Neuronal stem cell (in vitro differentiated cells): ENCODE measurements around the gene MAPK10.

Experiments
- DNase-seq: peaks from one replicate; pipeline ENCODE4 v3.0.0-alpha.2; 2013; ENCODE audit warnings: low spot score
- H2AFZ ChIP-seq: one replicate; pipeline ENCODE4 v1.6.1; 2013; ENCODE audit warnings: mild to moderate bottlenecking, low read length, inconsistent platforms
- H2AK5ac ChIP-seq: 2 replicates; pipeline ENCODE4 v1.6.1; 2013; ENCODE audit warnings: low read depth, mild to moderate bottlenecking, inconsistent platforms, low read length, moderate library complexity, mixed read lengths
- H2BK120ac ChIP-seq: 2 replicates; pipeline ENCODE4 v1.6.1; 2013; ENCODE audit warnings: low read depth, mild to moderate bottlenecking, inconsistent platforms, low read length, moderate library complexity, mixed read lengths
- H2BK12ac ChIP-seq: one replicate; pipeline ENCODE4 v1.6.1; 2013; ENCODE audit warnings: low read length, inconsistent platforms
- H2BK15ac ChIP-seq: 2 replicates; pipeline ENCODE4 v1.6.1; 2013; ENCODE audit warnings: mild to moderate bottlenecking, low read length, inconsistent platforms, mixed read lengths
- H2BK5ac ChIP-seq: one replicate; pipeline ENCODE4 v1.6.1; 2013; ENCODE audit warnings: inconsistent platforms, mild to moderate bottlenecking, low read length, moderate library complexity
- H3K14ac ChIP-seq: one replicate; pipeline ENCODE4 v1.6.1; 2013; ENCODE audit warnings: low read length, inconsistent platforms
- H3K18ac ChIP-seq: 2 replicates; pipeline ENCODE4 v1.6.1; 2013; ENCODE audit warnings: low read length, inconsistent platforms
- H3K23ac ChIP-seq: 2 replicates; pipeline ENCODE4 v1.6.1; 2013; ENCODE audit warnings: low read depth, mild to moderate bottlenecking, mixed read lengths, low read length, inconsistent platforms; ENCODE audit not compliant: poor library complexity
- H3K27ac ChIP-seq: replicated peaks from 3 replicates; pipeline ENCODE4 v1.5.1; 2013; ENCODE audit warnings: low read length, inconsistent platforms
- H3K27me3 ChIP-seq, 3 experiments: 2 replicates each; pipeline ENCODE4 v1.6.1; 2013; ENCODE audit warnings: low read length in 3 of 3, mild to moderate bottlenecking in 2 of 3, inconsistent platforms in 1 of 3, low read depth in 1 of 3, mixed read lengths in 1 of 3, moderate library complexity in 1 of 3; ENCODE audit not compliant: control insufficient read depth in 3 of 3, insufficient read depth in 3 of 3
- H3K36me3 ChIP-seq, 2 donors: replicated peaks in 1 of 2; 2 replicates each; pipeline ENCODE4 v1.6.1; 2013; ENCODE audit warnings: low read length in 2 of 2; ENCODE audit not compliant: control insufficient read depth in 2 of 2, insufficient read depth in 2 of 2
- H3K4ac ChIP-seq: 2 replicates; pipeline ENCODE4 v1.6.1; 2013; ENCODE audit warnings: inconsistent platforms, mild to moderate bottlenecking, low read length, moderate library complexity
- H3K4me1 ChIP-seq, 2 donors: 1 replicate in 1 of 2; 2 replicates in 1 of 2; pipeline ENCODE4 v1.6.1; 2013; ENCODE audit warnings: low read length in 2 of 2, low read depth in 1 of 2; ENCODE audit not compliant: control insufficient read depth in 2 of 2, insufficient read depth in 1 of 2
- H3K4me2 ChIP-seq: one replicate; pipeline ENCODE4 v1.6.1; 2013; ENCODE audit warnings: mild to moderate bottlenecking, low read length, inconsistent platforms; ENCODE audit not compliant: insufficient read depth, poor library complexity, severe bottlenecking
- H3K4me3 ChIP-seq, 2 donors: 2 replicates each; pipeline ENCODE4 v1.5.1; 2013; ENCODE audit warnings: low read length in 2 of 2, mild to moderate bottlenecking in 2 of 2, inconsistent platforms in 1 of 2, moderate library complexity in 1 of 2
- H3K79me1 ChIP-seq: one replicate; pipeline ENCODE4 v1.6.1; 2013; ENCODE audit warnings: low read depth, mild to moderate bottlenecking, inconsistent platforms, low read length, moderate library complexity
- H3K9ac ChIP-seq: one replicate; pipeline ENCODE4 v1.6.1; 2013; ENCODE audit warnings: mild to moderate bottlenecking, low read depth, low read length, inconsistent platforms; ENCODE audit not compliant: poor library complexity
- H3K9me3 ChIP-seq, 2 donors: replicated peaks in 1 of 2; 2 replicates each; pipeline versions ENCODE3 to v1.6.1; 2013; ENCODE audit warnings: low read length in 2 of 2, mild to moderate bottlenecking in 2 of 2, inconsistent platforms in 1 of 2, low read depth in 1 of 2, mixed read lengths in 1 of 2, moderate library complexity in 1 of 2; ENCODE audit not compliant: control insufficient read depth in 2 of 2, insufficient read depth in 1 of 2
- H4K8ac ChIP-seq: one replicate; pipeline ENCODE4 v1.6.1; 2013; ENCODE audit warnings: low read depth, mild to moderate bottlenecking, inconsistent platforms, low read length, moderate library complexity
- H4K91ac ChIP-seq: one replicate; pipeline ENCODE4 v1.6.1; 2013; ENCODE audit warnings: low read length, low read depth, mild to moderate bottlenecking, inconsistent platforms; ENCODE audit not compliant: poor library complexity
- WGBS, 2 donors: extraction: QIAGEN DNeasy Blood & Tissue Kit; methylation state at CpG; one replicate each; pipeline ENCODE4 v1.1.7; 2013; ENCODE audit warnings: missing lambda C conversion rate in 2 of 2, mixed read lengths in 1 of 2; ENCODE audit not compliant: insufficient read length in 2 of 2, insufficient replicate concordance in 1 of 2; ENCODE audit errors: extremely low coverage in 2 of 2; 5-methylcytosine and 5-hydroxymethylcytosine counted together

The MAPK10 gene

GRCh38 chr4:86362510-86362909 lies 2.7 kb upstream of the MAPK10 start:
- Histone ChIP-seq H4K8ac (no peak overlapping the region), H3K36me3 (no peaks in the 10 kb centered on the region), H3K4ac (no peak overlapping the region), H3K14ac (no peak overlapping the region), H3K27ac (no peak overlapping the region), H3K4me3 (no peak overlapping the region), H3K9me3 (no peaks in the 10 kb centered on the region), H2AK5ac (no peak overlapping the region), H3K4me1 (peaks cover 3 to 10% of the 10 kb centered on the region in 2 donors), H3K9ac (no peak overlapping the region), H2BK15ac (no peak overlapping the region), H2BK12ac (no peak overlapping the region), H3K27me3 (no peaks in the 10 kb centered on the region), H2BK5ac (no peak overlapping the region), H3K4me2 (no peak overlapping the region), H3K23ac (no peak overlapping the region), H2BK120ac (no peak overlapping the region), H4K91ac (no peak overlapping the region), H3K79me1 (no peaks in the 10 kb centered on the region), H3K18ac (no peak overlapping the region), H2AFZ (no peak overlapping the region)
- no peak for DNase-seq

DNA sequence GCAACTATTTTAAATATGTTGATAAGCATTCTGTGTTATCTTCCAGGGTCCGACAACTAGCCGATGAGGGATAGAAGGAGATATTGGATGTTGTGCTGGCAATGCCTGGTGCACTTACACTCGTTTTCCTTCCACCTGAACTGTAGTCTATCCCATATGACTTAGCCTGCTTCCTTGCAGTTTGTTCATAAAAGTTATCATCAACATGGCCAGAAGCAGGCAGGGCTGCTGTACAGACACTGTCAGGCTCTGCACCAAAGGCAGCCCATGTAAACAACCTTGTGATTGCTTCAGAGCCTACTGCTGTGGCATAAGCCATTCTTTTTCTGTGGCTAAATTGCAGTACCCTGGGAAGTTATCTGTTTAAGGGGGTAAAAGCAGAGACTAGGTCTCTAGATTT lies 1.6 kb downstream of the MAPK10 start:
- Histone ChIP-seq H3K4ac (no peak overlapping the region), H4K91ac (no peak overlapping the region), H3K4me3 (peak overlapping the region; percentile 68 to 86), H3K9ac (no peak overlapping the region), H3K27me3 (no peaks in the 10 kb centered on the region), H2AFZ (no peak overlapping the region), H3K18ac (peak overlapping the region; percentile 5), H2BK15ac (no peak overlapping the region), H3K23ac (no peak overlapping the region), H2BK5ac (no peak overlapping the region), H4K8ac (no peak overlapping the region), H3K4me1 (peaks cover 9 to 24% of the 10 kb centered on the region in 2 donors), H2BK12ac (no peak overlapping the region), H3K9me3 (peaks cover 0 to 10% of the 10 kb centered on the region in 2 donors), H2AK5ac (no peak overlapping the region), H2BK120ac (no peak overlapping the region), H3K27ac (peak overlapping the region; percentile 74), H3K36me3 (peaks cover 0 to 34% of the 10 kb centered on the region in 2 donors), H3K14ac (no peak overlapping the region), H3K79me1 (no peaks in the 10 kb centered on the region), H3K4me2 (peak overlapping the region; percentile 83)
- no peak for DNase-seq
- no CpG with 5 or more reads among the region's 3 CpGs for WGBS, 2 donors

- H3K4ac ChIP-seq: no peak overlapping the region
Measured at GRCh38 chr4:86357608-86358007, 2.2 kb downstream of the MAPK10 start.

GRCh38 chr4:86356425-86357210 lies 3.2 kb downstream of the MAPK10 start:
- no peak overlapping the region for H2BK15ac ChIP-seq
- peak overlapping the region; percentile 15 for H3K4me2 ChIP-seq
- H2AK5ac ChIP-seq: no peak overlapping the region
- no peak overlapping the region for H3K18ac ChIP-seq
- no peak overlapping the region for H2BK5ac ChIP-seq
- DNase-seq: no peak
- H3K9ac ChIP-seq: no peak overlapping the region
- peaks cover 9 to 20% of the 10 kb centered on the region in 2 donors for H3K4me1 ChIP-seq
- H3K27me3 ChIP-seq: no peaks in the 10 kb centered on the region
- peak overlapping the region in 1 of 2 donors; percentile 68 for H3K4me3 ChIP-seq
- WGBS, 2 donors: no CpG with 5 or more reads among the region's 4 CpGs
- peaks cover 5 to 51% of the 10 kb centered on the region in 2 donors for H3K36me3 ChIP-seq
- H3K79me1 ChIP-seq: no peaks in the 10 kb centered on the region
- H3K27ac ChIP-seq: no peak overlapping the region
- no peak overlapping the region for H3K23ac ChIP-seq
- no peak overlapping the region for H4K91ac ChIP-seq
- peaks cover 2 to 23% of the 10 kb centered on the region in 2 donors for H3K9me3 ChIP-seq
- no peak overlapping the region for H4K8ac ChIP-seq
- no peak overlapping the region for H2BK120ac ChIP-seq
- H3K4ac ChIP-seq: no peak overlapping the region
- no peak overlapping the region for H2AFZ ChIP-seq
- H2BK12ac ChIP-seq: no peak overlapping the region
- no peak overlapping the region for H3K14ac ChIP-seq

More at GRCh38 chr4:86357608-86358007, 2.2 kb downstream of the MAPK10 start:
- Histone ChIP-seq H2AK5ac (no peak overlapping the region), H2BK15ac (no peak overlapping the region), H3K4me3 (peak overlapping the region; percentile 15 to 68), H2BK12ac (no peak overlapping the region), H4K8ac (no peak overlapping the region), H3K27me3 (no peaks in the 10 kb centered on the region), H3K4me2 (peak overlapping the region; percentile 37), H3K18ac (no peak overlapping the region), H3K9me3 (peaks cover 0 to 15% of the 10 kb centered on the region in 2 donors), H3K9ac (no peak overlapping the region), H3K4me1 (peaks cover 9 to 24% of the 10 kb centered on the region in 2 donors), H2BK5ac (no peak overlapping the region), H2AFZ (no peak overlapping the region), H3K27ac (no peak overlapping the region), H2BK120ac (no peak overlapping the region), H3K14ac (no peak overlapping the region), H3K23ac (no peak overlapping the region), H3K79me1 (no peaks in the 10 kb centered on the region), H4K91ac (no peak overlapping the region), H3K36me3 (peaks cover 3 to 41% of the 10 kb centered on the region in 2 donors)
- no CpG with 5 or more reads among the region's 1 CpG for WGBS, 2 donors
- DNase-seq: no peak
